ENCODE measurements around the gene MTHFD2L.
"Not testable (repeated sequence)": the region's sequence is repeated elsewhere in the genome, so short reads cannot be mapped to it uniquely, and the experiment has no call there.

The MTHFD2L gene

DNA sequence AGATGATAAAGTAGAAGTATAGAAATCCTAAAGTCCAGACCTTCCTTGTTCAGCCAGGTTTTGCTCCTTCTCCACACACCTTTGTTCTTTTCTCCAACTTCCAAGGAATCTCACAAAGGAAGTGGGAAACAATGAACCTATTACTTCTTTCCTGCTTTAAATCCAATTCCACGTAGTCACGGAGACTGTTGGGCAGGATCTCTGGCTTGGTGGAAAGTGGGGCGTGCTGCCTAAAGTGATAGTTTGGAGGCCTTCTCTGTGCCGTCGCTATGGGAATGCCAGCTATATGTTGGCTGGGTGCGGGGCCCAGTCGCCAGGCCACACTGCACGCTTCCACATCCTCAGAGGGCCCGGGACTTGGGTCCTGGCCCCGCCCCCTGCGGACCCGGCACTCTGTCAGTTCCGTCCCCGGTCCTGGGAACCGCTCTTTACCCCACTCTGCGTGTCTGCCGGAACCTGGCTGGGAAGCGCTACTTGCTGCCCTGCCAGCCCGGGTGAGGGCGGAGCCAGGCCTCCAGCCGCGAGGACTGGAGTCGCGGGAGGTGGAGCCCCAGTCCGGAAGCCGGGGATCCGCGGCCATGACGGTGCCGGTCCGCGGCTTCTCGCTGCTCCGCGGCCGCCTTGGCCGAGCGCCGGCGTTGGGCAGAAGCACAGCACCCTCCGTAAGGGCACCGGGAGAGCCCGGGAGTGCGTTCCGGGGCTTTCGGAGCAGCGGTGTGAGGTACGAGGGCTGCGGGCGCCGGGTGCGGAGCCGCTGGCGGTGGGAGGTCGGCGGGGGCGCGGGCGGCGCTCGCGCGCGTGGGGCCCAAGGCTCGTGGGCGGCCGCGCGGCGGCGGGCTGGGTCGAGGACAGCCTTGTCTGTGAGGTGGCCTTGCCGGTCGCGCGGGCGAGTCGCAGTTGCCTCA, at the start of gene MTHFD2L:
Gene MTHFD2L, plus strand, starts transcription at position 558 of the 905 bp plus-strand sequence. Its CDS starts 21 bp downstream, at position 579.
- DNase-seq (ENCODE audit: low read depth), result peak; percentile 86

GRCh38 chr4:74108457-74109115, 49.3 kb upstream of the MTHFD2L start:
- DNase-seq (ENCODE audit: low read depth), result no peak

- DNase-seq (ENCODE audit: low read depth), result no peak
These were observed 48.6 kb upstream of the MTHFD2L start for GRCh38 chr4:74109116-74109869.

- DNase-seq (ENCODE audit: low read depth), result no peak
These were observed 47.9 kb upstream of the MTHFD2L start for GRCh38 chr4:74109870-74110605.

DNA sequence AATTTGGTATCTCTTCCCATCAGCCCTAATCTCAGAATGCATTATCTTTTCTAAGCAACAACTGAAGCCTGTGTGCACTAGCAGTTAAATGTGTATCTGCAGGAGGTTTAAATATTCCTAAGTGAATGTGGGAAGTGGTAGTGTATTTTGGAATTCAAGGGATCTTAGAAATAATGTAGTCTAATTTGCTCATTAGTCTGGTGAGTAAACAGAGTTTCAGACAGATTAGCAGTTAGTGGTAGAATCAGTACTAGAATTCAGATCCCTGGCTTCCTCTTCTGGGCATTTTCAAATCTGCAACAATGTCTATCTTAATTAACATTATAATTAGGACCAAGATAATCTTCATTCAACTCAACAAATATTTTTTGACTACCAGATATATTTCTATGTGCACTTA, 47.2 kb upstream of the MTHFD2L start:
- no peak for DNase-seq (ENCODE audit: low read depth)

DNA sequence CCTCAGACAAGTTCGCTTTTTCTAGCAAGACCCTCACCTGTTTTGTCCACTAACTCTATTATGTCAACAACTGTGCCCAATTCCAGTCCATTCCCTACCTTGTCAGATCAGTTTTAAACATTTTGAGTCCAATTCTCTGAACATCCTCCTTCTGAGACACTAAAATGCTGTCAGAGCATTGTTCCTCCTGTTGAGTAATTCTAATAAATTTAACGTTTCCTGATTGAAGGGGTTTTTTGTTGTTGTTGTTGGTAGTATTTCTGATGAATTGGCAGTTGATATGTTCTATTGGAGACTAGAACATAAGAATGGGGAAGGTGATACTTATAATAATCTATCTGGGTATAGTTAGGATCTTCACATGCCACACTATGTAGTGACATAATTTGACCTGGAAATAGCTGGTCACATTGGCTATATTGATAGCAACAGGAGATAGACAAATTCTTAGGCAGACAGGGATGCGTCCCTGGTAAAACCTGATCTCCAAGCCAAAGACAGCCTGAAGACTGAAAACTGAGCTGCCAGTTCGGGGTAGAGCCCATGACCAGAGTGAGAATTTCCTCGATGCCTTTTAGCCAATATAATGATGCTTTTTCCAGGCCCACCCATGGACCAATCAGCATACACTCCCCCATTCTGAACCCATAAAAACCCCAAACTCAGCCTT, 46.5 kb upstream of the MTHFD2L start:
- DNase-seq (ENCODE audit: low read depth), result no peak

- DNase-seq (ENCODE audit: low read depth), result no peak
These were observed 45.9 kb upstream of the MTHFD2L start for GRCh38 chr4:74111990-74112389.

DNA sequence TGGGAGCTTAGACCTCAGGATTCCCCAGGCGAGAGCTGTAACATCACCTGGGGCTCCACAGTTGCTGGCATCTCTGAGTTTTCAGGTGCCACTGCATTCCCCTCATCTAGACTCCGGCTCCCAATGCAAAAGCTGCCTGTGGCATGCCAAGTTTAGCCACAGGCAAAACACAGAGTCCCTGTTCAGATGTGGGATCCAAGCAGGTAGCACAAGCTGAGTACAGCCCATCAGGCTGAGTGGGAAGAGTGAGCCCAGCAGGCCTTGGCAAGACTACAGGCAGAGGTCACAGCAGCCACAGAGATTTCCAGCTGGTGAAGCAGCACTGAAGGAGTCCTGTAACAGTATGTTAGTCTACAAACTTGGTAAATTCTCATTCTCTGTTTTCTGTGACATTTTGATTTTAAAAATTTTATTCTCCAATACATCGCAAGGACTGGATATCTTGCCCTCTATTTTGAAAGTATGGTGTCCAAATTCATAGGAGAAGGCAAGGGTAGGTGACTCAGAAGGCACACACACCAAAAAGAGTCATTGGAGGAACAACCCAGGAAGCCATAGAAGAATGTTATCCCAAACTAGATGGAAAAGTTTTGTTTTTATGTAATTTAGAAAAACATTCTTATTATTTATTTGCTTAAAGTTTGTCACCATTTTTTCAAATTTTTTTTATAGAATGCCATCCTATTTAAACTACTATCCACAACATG, 45.4 kb upstream of the MTHFD2L start:
- no peak for DNase-seq (ENCODE audit: low read depth)

DNA sequence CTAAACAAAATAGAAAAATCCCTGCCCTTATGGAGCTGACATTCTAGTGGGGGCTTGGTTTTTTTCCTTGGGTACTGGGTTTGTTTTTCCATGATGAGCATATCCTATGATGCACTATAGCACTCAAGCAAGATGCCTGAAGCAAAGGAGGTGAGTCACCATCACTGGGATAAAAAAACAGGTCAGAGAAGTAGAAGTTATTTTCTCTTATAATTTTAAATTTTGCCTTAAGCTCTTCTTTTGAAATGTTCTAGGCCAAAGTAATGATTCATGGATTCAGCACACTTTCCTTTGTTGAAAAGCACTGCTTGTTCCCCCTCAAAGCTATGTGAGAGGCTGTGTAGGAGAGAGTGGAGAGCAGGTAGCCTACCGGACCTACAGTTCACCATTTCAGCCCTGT, 43.7 kb upstream of the MTHFD2L start:
- no peak for DNase-seq (ENCODE audit: low read depth)

GRCh38 chr4:74117024-74117534, 40.8 kb upstream of the MTHFD2L start:
- DNase-seq (ENCODE audit: low read depth), result no peak

DNA sequence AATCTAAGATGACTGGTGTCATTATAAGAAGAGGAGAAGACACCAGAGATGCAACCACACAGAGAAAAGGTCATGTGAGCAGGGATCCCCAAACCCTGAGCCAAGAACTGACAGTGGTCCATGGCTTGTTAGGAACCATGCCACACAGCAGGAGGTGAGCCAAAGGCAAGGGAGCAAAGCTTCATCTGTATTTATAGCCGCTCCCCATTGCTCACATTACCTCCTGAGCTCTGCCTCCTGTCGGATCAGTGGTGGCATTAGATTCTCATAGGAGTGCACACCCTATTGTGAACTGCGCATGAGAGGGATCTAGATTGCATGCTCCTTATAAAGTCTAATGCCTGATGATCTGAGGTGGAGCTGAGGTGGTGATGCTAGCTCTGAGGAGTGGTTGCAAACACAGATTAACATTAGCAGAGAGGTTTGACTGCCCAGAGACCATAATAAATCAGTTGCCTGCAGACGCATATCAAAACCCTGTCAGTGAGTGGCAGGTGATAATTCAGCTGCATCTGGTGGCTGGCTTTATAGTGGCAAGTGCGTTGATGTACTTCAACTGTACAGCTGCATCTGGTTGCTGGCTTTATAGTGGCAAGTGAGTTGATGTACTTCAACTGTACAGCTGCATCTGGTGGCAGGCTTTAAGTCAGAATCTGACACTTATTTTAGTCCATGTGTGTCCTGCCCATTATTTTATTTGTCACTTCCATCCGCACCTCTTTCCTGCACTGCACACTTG, 39.1 kb upstream of the MTHFD2L start:
- DNase-seq (ENCODE audit: low read depth), result no peak

DNA sequence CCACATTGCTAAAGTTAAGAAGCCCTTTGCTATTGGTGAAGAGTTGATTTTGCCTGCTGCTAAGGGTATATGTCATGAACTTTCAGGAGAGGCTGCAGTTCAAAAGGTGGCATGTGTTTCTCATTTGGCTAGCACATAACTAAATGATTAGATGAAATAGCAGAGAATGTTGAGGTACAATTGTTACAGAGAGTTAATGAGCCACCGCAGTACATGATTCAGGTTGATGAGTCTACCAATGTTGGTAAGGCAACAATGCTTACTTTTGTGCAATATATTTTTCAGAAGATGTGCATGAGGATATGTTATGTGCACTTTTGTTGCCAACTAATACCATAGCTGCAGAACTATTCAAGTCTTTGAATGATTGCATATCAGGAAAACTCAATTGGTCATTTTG, 37.8 kb upstream of the MTHFD2L start:
- DNase-seq (ENCODE audit: low read depth), result no peak

DNA sequence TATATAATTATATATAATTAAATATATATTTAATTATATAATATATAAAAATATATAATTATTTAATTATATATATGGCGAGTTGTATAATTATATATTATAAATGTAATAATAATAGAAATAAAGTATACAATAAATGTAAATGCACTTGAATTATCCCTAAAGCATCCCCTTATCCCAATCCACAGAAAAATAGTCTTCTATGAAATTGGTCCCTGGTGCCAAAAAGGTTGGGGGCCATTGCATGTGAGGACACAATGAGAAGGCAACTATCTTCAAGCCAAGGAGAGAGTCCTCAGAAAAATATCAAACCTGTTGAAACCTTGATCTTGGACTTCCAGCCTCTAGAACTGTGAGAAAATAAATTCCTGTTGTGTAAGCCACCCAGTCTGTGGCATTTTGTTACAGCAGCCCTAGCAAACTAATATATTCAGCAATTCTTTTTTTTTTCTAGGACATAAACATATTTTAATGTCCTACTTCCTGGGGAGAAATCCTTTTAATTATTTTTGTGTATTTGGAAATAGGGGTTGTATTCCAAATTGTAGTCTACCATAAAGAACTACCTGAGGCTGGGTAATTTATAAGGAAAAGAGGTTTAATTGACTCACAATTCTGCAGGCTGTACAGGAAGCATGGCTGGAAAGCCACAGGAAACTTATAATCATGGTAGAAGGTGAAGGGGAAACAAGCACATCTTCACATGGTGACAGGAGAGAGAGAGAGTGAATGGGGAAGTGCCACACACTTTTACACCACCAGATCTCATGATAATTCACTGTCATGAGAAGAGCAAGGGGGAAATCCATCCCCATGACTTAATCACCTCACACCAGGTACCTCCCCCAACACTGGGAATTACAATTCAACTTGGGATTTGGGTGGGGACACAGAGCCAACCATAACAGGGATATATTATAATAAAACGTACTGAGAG, 36.0 kb upstream of the MTHFD2L start:
- DNase-seq (ENCODE audit: low read depth), result no peak

DNA sequence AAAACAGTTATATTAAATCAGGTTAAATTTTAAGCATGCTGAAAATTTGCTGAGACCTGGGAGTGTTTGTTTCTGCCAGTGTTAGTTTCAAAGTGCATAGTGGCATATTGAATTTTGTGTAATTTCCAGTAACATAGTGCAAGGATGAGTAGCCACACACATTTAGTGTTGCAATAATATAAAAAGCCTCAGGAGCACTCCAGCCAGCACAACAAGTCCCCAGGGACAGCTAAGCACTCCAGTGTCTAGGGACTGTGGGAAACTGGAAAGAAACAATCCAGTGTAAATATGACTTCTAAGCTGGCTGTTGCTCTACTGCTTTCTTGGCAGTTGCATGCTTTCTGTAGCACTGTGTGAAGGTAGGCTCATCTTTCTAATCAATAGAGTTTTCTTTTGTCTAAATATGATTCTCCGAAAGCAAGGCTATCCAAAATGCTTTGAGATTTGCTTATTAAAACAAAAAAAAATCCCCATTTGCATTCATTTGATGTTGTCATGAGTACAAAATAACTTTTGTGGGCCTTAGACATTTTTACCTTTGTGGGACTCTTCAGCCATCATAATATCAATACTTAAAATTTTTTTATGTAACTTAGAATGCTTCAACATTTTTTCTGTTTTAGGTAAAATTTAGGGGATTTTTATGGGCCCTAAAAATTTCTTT, 34.7 kb upstream of the MTHFD2L start:
- no peak for DNase-seq (ENCODE audit: low read depth)

GRCh38 chr4:74125029-74125428, 32.9 kb upstream of the MTHFD2L start:
- no peak for DNase-seq (ENCODE audit: low read depth)

DNA sequence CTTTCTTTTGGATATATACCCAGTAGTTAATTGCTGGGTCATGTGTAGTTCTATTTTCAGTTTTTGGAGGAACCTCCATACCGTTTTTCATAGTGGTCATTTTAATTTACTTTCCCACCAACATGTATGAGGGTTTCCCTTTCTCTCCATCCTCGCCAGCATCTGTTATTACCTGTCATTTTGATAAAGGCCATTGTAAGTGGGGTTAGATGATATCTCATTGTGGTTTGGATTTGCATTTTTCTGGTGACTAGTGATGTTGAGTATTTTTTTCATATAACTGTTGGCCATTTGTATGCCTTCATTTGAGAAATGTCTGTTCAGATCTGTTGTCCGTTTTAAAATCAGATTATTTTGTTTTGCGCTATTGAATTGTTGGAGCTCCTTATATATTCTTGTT, 30.2 kb upstream of the MTHFD2L start:
- DNase-seq (ENCODE audit: low read depth), result no peak

DNA sequence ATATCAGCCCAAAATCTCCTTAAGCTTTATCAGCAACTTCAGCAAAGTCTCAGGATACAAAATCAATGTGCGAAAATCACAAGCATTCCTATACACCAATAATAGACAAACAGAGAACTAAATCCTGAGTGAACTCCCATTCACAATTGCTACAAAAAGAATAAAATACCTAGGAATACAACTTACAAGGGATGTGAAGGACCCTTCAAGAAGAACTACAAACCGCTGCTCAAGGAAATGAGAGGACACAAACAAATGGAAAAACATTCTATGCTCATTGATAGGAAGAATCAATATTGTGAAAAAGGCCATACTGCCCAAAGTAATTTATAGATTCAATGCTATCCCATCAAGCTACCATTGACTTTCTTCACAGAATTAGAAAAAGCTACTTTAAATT, 27.1 kb upstream of the MTHFD2L start:
- not testable (repeated sequence) for DNase-seq (ENCODE audit: low read depth)

DNA sequence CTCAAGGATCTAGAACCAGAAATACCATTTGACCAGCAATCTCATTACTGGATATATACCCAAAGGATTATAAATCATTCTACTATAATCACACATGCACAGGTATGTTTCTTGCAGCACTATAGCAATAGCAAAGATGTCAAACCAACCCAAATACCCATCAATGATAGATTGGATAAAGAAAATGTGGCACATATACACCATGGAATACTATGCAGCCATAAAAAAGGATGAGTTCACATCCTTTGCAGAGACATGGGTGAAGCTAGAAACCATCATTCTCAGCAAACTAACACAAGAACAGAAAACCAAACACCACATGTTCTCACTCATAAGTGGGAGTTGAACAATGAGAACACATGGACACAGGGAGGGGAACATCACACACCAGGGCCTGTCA, 25.7 kb upstream of the MTHFD2L start:
- not testable (repeated sequence) for DNase-seq (ENCODE audit: low read depth)
